MG63 (cell line): Measurements from ENCODE around the gene AICDA. TPM values are rescaled to one million over a fixed set of nuclear protein-coding genes. Genes with fewer than 3 reads are reported as not detected.
"Not testable (repeated sequence)": the region's sequence is repeated elsewhere in the genome, so short reads cannot be mapped to it uniquely, and the experiment has no call there.

Experiments
- DNase-seq: peaks from one replicate; pipeline ENCODE4 v3.0.0-alpha.2; 2020
- H3K27me3 ChIP-seq: fragments of 250-450 bp; sonication (Bioruptor Pico); 2 replicates; pipeline ENCODE4 v1.5.1; 2020; ENCODE audit warnings: mild to moderate bottlenecking, moderate library complexity
- H3K36me3 ChIP-seq: fragments of 250-450 bp; sonication (Bioruptor Pico); 2 replicates; pipeline ENCODE4 v1.5.1; 2020; ENCODE audit warnings: mild to moderate bottlenecking, moderate library complexity
- H3K4me3 ChIP-seq: fragments of 250-450 bp; sonication (Bioruptor Pico); 2 replicates; pipeline ENCODE4 v1.5.1; 2020; ENCODE audit warnings: mild to moderate bottlenecking, moderate library complexity
- H3K9me3 ChIP-seq: fragments of 250-450 bp; sonication (Bioruptor Pico); 2 replicates; pipeline ENCODE4 v1.5.1; 2020; ENCODE audit warnings: mild to moderate bottlenecking, moderate library complexity
- total RNA-seq: library from RNA; depleted of rRNA; stranded (reverse); fragments of >200 nt; shearing (Covaris generic); gene quantifications from 2 replicates; pipeline ENCODE4 v1.2.3, GENCODE V29; 2014; ENCODE audit warnings: low replicate concordance; rRNA removed

The AICDA gene
- total RNA-seq, result not detected in 2 replicates

DNA sequence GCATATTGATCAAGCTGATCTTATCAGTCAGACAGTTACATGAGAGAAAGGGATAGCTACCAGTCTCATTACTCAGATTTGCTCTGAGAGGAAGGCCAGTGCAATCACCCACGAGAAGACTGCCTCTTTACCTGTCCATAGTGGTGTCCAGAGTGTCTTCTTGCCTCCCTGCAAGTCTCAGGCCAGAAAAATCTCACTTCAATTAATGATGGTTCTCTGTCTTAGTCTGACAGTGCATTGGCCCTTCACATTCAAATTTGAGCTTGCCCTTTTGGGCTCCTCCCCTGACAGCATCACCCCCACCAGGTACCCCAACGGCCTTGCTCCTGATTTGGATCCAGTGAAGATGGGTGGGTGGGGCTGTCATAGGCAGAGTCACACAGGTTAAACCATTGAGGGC is at the start of gene AICDA:
Gene AICDA, minus strand, starts transcription at position 231 of the 400 bp plus-strand sequence. Its CDS starts 92 bp downstream, at position 139.
- no peaks in the 10 kb centered on the region for H3K27me3 ChIP-seq
- DNase-seq, result no peak
- no peaks in the 10 kb centered on the region for H3K9me3 ChIP-seq
- H3K4me3 ChIP-seq, result no peak within 1 kb of the TSS
- no peaks in the 10 kb centered on the region for H3K36me3 ChIP-seq

DNA sequence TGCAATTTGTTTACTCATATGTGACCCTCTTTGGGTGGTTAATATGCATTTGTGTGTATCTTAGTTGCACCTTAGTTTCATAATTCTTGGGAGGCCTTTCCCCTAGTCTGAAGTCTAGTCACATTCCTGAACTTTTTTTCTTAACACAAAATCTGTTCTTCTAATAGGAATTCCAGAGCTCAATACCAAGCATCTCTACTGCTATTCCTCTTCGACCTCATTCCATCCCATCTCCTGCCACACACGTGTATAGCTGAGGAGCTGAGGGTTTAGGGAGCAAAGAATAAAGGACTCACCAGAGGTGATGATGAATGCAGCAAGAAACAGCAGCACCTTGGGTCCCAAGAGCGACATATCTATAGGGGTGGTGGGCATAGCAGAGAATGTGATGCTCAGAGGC is 49.1 kb upstream of the AICDA start:
- Histone ChIP-seq H3K9me3 (no peaks in the 10 kb centered on the region), H3K27me3 (no peaks in the 10 kb centered on the region), H3K36me3 (no peaks in the 10 kb centered on the region), H3K4me3 (peak overlapping the region; percentile 31)
- DNase-seq, result no peak

DNA sequence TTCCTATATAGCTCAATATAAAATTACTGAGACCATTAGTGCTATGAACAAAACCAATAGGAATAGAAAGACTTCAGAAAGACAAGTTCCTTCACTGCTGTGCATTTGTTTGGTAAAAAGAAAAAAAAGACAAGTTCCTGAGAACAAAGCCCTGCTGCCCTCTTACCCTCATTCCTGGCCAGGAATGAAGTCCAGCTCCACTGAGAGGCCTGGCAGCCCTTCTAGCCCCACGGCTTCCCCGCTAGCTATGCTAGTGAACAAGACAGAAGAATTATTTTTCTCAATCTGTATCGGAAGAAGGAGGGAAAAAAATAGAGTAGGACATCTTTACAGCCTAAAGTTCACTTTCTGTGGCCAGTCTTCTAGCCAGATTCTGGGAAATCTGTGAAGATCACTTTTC is 48.4 kb upstream of the AICDA start:
- Histone ChIP-seq H3K4me3 (no peak overlapping the region), H3K9me3 (no peaks in the 10 kb centered on the region), H3K36me3 (no peaks in the 10 kb centered on the region), H3K27me3 (no peaks in the 10 kb centered on the region)
- DNase-seq, result no peak

DNA sequence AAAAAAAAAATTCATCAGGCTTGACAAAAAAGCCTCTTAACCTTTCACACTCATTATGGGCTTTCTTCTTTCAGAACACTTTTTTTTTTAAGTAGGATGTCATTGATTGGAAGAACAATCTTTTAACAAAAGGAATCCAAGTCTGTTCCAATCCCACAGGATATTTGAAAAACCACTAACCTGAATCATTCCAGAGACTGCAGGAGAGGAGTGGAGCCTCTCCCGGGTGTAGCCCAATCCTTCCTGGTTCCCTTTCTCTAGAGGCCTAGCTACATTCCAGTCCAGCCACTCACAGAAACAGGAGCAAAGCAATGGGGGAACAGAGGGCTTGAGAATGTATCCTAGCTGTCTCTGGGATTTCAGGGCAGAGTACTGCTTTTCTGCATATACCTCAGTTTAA is 45.7 kb upstream of the AICDA start:
- Histone ChIP-seq H3K27me3 (no peaks in the 10 kb centered on the region), H3K9me3 (no peaks in the 10 kb centered on the region), H3K36me3 (no peaks in the 10 kb centered on the region), H3K4me3 (no peak overlapping the region)
- peak; percentile 51 for DNase-seq

DNA sequence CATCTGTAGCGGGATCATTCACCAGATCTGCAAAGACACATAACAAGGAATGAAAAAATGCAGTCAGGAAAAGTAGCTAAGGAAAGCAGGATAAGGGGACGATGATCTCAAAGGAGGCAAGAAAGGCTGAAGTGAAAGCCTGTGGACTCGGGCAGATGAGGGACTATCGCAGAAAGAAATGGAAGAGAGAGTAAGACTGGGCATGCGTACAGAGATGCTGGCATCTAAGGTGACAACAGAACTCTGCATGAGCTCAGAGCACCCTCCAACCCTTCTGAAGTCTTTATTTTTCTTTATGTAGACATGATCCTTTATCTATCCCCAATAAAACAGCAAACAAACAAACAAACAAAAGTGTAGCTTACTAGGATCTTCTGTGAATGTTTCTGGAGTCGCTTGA is 42.8 kb upstream of the AICDA start:
- DNase-seq, result no peak
- H3K27me3 ChIP-seq, result no peaks in the 10 kb centered on the region
- no peak overlapping the region for H3K4me3 ChIP-seq
- H3K36me3 ChIP-seq, result no peaks in the 10 kb centered on the region
- H3K9me3 ChIP-seq, result no peaks in the 10 kb centered on the region

DNA sequence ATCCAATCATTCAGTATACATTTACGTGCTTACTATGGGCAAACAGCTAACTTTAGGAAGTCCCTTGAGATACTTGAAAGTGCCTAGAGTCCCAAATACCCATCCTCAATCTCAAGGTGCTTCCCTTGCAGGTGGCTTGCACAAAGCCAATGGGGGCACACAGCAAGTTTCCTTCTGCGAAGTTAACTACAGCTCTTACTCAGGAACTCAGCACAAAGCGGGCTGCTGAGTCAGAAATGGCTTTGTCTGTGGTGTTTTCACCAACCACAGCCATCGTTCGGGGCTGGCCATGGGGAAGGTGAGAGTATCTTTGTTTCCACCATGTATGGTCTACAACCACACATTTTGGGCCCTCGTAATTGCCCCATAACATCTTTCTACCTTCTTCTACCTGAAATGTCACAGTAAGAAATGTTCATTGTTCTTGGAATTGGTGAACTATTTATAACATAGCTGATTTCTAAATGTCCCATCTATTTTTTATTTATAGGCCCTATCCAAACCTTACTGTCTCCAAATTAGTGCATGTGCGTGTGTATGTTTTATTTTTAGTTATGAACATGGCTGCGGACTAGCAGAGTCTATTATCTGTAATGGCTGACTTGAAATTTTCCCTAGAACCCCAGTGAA is 36.0 kb upstream of the AICDA start:
- Histone ChIP-seq H3K9me3 (no peaks in the 10 kb centered on the region), H3K36me3 (no peaks in the 10 kb centered on the region), H3K4me3 (no peak overlapping the region), H3K27me3 (no peaks in the 10 kb centered on the region)
- DNase-seq, result no peak

DNA sequence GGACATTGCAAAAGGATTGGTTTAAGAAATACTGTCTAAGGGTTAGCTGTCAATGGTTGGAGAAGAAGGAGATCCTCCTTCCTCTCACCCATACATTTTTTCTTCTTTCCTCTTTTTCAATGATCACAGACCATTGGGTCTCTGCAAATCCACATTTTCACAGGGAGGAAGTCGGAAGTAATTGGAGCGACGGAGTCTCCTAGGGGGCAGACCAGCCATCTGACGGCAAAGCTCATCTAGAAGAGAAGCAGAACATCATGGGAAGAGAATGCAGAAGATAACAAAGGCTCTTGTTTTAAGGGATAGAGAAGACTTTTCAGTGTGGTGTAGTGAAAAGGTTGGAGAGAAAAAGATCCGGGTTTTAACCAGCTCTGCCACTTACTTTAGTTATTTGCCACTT is 35.3 kb upstream of the AICDA start:
- no peaks in the 10 kb centered on the region for H3K9me3 ChIP-seq
- H3K4me3 ChIP-seq, result no peak overlapping the region
- H3K27me3 ChIP-seq, result no peaks in the 10 kb centered on the region
- no peaks in the 10 kb centered on the region for H3K36me3 ChIP-seq
- DNase-seq, result no peak

DNA sequence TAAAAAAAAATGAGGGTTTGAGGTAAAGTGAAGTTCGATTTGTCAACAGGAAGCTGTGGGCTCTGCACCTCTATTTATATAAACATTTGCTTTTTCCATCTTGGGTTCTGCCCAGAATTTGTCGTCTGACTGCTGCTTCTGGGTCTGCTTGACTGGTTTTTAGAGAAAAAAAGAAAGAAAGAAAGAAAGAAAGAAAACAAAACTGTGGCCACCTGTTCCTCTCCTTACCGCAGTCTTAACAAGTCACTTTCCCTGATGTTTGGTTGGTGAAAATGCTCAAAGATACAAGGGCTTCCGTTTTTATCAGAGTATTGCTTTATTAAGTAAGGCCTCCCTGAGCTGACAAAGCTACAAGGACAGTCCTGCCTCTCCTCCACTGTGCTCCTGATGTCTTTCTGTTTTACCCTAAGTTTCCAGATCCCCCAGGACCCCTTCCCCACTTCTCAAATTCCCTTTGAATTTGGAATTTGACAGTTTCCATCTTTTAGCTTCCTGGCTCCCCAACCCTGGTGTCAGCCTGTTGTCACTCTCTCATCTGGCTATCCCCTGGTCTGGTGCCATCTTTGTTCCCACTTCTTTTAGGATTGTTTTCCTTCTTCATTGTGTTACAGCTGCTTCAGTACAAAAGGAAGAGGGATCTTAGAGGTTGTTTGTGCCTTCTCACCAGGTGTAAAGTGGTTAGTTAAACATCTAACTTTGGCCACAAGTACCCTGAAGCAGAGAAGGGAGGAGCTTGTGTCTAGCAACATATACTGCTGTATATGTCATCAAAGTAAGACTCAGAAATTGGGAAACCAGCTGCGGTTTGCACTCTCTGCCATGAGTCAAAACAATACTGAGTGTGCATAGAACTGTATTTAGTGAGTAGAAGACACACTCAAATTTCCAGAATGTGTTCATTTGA is 31.9 kb upstream of the AICDA start:
- H3K4me3 ChIP-seq, result no peak overlapping the region
- no peaks in the 10 kb centered on the region for H3K9me3 ChIP-seq
- DNase-seq, result no peak
- H3K36me3 ChIP-seq, result no peaks in the 10 kb centered on the region
- no peaks in the 10 kb centered on the region for H3K27me3 ChIP-seq

DNA sequence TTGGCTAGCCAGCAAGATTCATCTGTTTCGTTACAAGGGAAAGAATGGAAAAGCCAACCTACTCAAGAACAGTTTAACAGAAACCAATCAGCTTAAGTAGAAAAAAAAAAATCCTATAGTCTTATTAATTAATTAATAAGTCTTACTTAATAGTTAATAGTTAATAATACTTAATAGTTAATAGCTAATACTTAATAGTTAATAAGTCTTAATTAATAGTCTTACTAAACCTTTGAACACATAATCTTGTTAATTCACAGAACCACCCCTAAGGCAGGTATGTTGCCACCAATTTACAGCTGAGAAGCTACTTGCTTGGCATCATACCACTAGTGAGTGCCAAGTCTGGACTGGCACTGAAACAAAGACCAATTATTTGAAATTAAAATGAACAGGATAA is 30.1 kb upstream of the AICDA start:
- Histone ChIP-seq H3K27me3 (no peaks in the 10 kb centered on the region), H3K9me3 (no peaks in the 10 kb centered on the region), H3K4me3 (no peak overlapping the region), H3K36me3 (no peaks in the 10 kb centered on the region)
- no peak for DNase-seq

DNA sequence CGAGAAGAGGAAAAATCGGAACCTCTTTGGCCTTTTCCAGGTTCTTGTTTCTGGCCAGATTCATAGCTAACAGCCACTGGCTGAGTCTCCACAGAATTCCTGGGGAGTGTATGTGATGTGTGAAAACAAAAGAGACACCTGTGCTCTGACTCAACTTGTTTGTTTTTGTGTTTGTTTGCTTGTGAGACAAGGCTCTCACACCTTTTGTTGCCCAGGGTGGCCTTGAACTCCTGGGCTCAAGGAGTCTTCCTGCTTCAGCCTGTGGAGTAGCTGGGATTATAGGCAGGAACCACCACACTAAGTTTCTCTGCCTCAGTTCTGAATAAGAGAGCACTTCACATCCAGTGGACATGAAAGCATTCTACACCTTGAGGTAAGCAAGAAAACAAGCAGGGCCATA is 27.3 kb upstream of the AICDA start:
- Histone ChIP-seq H3K9me3 (no peaks in the 10 kb centered on the region), H3K27me3 (no peaks in the 10 kb centered on the region), H3K36me3 (no peaks in the 10 kb centered on the region), H3K4me3 (no peak overlapping the region)
- DNase-seq, result no peak

DNA sequence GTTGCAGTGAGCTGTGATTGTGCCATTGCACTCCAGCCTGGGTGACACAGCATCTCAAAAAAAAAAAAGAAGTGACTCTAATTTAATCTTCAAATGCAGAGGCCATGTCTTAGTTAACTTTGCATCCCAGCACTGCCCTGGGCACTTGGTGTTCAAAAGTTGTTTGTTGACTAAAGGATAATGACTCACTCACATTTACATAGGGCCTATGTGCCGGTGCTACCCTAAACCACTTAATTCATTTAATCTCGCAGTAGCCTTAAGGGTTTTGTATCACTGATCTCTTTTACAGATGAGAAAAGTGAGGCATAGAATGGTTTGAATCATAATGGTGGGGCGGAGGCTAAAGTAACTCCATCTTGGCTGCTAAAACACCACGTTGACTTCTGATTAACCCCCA is 26.3 kb upstream of the AICDA start:
- Histone ChIP-seq H3K36me3 (no peaks in the 10 kb centered on the region), H3K9me3 (no peaks in the 10 kb centered on the region), H3K27me3 (no peaks in the 10 kb centered on the region), H3K4me3 (no peak overlapping the region)
- DNase-seq, result no peak

DNA sequence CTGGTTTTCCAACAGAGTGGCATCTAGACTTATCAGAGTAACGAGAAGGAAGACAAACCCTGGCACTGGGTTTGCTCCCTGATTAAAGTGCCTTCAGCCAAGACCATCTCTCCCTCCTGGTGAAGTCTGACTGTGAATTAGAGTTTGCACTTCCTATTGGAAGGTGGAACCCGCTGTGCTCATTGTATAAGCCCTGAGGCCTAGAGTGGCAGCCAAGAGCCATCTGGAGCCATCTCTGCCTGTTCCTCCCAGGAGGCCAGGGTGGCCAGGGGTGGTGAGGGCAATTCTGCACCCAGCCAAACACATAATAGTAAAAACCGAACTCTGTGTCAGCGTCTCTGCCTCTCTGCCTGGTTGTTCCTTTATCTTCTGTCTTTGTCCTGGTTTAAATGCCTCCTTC is 25.0 kb upstream of the AICDA start:
- Histone ChIP-seq H3K9me3 (no peaks in the 10 kb centered on the region), H3K36me3 (no peaks in the 10 kb centered on the region)
- DNase-seq, result no peak

DNA sequence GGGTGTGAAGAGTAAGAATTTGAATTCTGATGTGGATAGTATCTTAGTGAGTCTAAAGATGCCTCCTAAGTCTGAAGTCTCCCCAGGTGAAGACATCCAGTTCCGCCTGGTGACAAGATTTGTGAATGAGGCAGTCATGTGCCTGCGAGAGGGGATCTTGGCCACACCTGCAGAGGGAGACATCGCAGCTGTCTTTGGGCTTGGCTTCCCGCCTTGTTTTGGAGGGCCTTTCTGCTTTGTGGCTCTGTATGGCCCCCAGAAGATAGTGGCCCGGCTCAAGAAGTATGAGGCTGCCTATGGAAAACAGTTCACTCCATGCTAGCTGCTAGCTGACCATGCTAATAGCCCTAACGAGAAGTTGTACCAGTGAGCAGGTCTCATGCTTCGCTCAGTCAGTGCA is 24.6 kb upstream of the AICDA start:
- no peak for DNase-seq
- no peak overlapping the region for H3K4me3 ChIP-seq
- no peaks in the 10 kb centered on the region for H3K9me3 ChIP-seq
- no peaks in the 10 kb centered on the region for H3K36me3 ChIP-seq
- H3K27me3 ChIP-seq, result no peaks in the 10 kb centered on the region

More for the DNA sequence above, 25.0 kb upstream of the AICDA start:
- no peaks in the 10 kb centered on the region for H3K27me3 ChIP-seq
- H3K4me3 ChIP-seq, result no peak overlapping the region

DNA sequence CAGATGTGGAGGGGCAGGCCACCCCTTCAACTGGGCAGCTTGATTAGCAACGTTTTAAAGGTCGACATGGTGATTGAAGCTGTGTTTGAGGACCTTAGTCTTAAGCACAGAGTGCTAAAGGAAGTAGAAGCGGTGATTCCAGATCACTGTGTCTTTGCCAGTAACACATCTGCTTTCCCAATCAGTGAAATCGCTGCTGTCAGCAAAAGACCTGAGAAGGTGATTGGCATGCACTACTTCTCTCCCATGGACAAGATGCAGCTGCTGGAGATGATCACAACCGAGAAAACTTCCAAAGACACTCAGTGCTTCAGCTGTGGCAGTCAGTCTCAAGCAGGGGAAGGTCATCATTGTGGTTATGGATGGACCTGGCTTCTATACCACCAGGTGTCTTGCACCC is 23.9 kb upstream of the AICDA start:
- no peaks in the 10 kb centered on the region for H3K9me3 ChIP-seq
- H3K36me3 ChIP-seq, result no peaks in the 10 kb centered on the region
- H3K4me3 ChIP-seq, result no peak overlapping the region
- DNase-seq, result no peak
- no peaks in the 10 kb centered on the region for H3K27me3 ChIP-seq

DNA sequence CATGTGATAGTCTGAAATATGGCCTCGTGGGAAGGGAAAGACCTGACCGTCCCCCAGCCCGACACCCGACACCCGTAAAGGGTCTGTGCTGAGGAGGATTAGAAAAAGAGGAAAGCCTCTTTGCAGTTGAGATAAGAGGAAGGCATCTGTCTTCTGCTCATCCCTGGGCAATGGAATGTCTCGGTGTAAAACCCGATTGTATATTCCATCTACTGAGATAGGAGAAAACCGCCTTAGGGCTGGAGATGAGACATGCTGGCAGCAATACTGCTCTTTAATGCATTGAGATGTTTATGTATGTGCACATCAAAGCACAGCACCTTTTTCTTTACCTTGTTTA is 23.3 kb upstream of the AICDA start:
- not testable (repeated sequence) for H3K4me3 ChIP-seq, DNase-seq, H3K9me3 ChIP-seq, H3K36me3 ChIP-seq, H3K27me3 ChIP-seq

DNA sequence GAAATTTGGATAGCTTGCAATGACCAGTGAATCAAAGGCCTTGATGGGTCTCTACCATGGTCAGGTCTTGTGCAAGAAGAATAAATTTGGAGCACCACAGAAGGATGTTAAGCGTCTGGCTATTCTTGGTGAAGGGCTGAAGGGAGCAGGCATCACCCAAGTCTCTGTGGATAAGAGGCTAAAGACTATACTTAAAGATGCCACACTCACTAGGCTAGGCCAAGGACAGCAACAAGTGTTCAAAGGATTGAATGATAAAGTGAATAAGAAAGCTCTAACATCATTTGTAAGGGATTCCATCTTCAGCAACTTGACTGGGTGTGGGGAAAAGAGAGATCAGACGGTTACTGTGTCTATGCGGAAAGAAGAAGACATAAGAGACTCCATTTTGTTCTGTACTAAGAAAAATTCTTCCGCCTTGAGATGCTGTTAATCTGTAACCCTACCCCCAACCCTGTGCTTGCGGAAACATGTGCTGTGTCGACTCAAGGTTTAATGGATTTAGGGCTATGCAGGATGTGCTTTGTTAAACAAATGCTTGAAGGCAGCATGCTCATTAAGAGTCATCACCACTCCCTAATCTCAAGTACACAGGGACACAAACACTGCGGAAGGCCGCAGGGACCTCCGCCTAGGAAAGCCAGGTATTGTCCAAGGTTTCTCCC is 22.8 kb upstream of the AICDA start:
- not testable (repeated sequence) for H3K36me3 ChIP-seq, DNase-seq, H3K4me3 ChIP-seq, H3K27me3 ChIP-seq, H3K9me3 ChIP-seq

DNA sequence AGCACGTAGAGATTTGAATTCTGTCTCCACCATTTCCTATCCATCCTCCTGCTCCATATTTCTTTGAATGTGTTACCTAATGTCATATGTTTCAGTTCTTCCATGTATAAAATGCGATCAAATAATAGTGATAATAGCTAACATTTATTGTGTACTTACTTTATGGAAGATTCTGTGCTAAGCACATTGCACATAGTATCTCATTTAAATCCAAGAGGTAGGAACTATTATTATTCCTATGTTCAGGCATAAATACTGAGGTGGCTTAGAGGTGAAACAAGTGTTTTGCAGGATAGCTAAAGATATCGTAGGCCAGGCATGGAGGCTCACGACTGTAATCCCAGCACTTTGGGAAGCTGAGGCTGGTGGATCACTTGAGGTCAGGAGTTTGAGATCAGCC is 17.5 kb upstream of the AICDA start:
- H3K27me3 ChIP-seq, result no peaks in the 10 kb centered on the region
- H3K36me3 ChIP-seq, result no peaks in the 10 kb centered on the region
- no peak overlapping the region for H3K4me3 ChIP-seq

More for the DNA sequence above, 17.5 kb upstream of the AICDA start:
- H3K9me3 ChIP-seq, result no peaks in the 10 kb centered on the region
- DNase-seq, result no peak
